ENCODE measurements around the gene XKRX. TPM values are rescaled to one million over a fixed set of nuclear protein-coding genes. Genes with fewer than 3 reads are reported as not detected.

XKRX gene
- polyA plus RNA-seq, 1 experiment = 0.36 TPM

DNA sequence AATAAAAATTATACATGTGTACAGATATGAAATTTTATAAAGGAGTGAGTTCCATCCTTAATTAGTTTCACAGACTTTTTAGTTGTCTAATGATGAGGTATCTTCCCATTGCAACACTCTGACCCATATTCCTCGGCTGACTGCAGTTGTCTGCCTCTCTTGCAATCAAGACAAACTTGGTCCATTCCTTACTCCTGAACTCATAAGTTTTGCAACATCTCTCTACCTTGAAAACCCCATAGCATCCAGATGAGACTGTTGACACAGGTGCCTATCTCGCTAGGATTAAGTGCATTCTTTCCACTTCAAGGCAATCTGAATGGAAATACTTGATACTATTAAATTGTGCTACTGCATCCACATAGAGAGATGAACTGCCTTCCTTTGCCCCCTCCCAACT is 2.3 kb downstream of the XKRX start:
- H3K27me3 ChIP-seq (ENCODE audit: control insufficient read depth, insufficient read depth, low read length) = no peaks in the 10 kb centered on the region
- H3K9me3 ChIP-seq (ENCODE audit: control insufficient read depth, insufficient read depth, low read length) = peaks cover 3% of the 10 kb centered on the region; the same call in 1 of the 2 replicates
- H3K27ac ChIP-seq (ENCODE audit: low read depth, low read length) = no peak overlapping the region
- CTCF ChIA-PET = no interaction called here
- H3K4me3 ChIP-seq (ENCODE audit: low read depth, low read length) = no peak overlapping the region
- DNase-seq (ENCODE audit: low read depth, low spot score) = no peak
- POLR2A ChIA-PET = no interaction called here
- TF ChIP-seq, protein P1, sequence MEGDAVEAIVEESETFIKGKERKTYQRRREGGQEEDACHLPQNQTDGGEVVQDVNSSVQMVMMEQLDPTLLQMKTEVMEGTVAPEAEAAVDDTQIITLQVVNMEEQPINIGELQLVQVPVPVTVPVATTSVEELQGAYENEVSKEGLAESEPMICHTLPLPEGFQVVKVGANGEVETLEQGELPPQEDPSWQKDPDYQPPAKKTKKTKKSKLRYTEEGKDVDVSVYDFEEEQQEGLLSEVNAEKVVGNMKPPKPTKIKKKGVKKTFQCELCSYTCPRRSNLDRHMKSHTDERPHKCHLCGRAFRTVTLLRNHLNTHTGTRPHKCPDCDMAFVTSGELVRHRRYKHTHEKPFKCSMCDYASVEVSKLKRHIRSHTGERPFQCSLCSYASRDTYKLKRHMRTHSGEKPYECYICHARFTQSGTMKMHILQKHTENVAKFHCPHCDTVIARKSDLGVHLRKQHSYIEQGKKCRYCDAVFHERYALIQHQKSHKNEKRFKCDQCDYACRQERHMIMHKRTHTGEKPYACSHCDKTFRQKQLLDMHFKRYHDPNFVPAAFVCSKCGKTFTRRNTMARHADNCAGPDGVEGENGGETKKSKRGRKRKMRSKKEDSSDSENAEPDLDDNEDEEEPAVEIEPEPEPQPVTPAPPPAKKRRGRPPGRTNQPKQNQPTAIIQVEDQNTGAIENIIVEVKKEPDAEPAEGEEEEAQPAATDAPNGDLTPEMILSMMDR (IDR thresholded peaks at IDR 0.05; ENCODE audit: low read depth, low read length) = no peak

DNA sequence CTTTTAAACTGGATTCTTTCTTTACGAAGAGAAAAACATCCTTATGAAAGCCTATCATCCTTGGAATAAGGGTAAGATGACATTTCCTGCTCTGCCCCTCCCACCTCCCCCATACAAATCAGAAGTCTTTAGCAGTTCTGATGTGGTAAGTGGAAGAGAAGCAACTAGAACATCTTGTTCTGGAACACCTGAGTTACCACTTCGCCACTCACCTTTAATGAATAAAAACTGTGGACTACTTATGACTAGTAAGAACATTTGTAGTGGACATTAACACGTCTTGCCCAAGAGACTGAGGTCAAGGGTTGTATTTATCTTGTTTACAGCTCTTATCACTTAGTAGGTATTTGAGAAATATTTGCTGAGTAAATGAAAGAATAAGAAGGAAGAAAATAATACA is 4.3 kb downstream of the XKRX start:
- DNase-seq (ENCODE audit: low read depth, low spot score) = no peak
- ChIA-PET CTCF (no interaction called here), POLR2A (no interaction called here)
- no peak overlapping the region for H3K4me3 ChIP-seq (ENCODE audit: low read depth, low read length)
- TF ChIP-seq, protein P1 (IDR thresholded peaks at IDR 0.05; ENCODE audit: low read depth, low read length) = no peak
- no peaks in the 10 kb centered on the region for H3K27me3 ChIP-seq (ENCODE audit: control insufficient read depth, insufficient read depth, low read length)
- no peaks in the 10 kb centered on the region for H3K9me3 ChIP-seq (ENCODE audit: control insufficient read depth, insufficient read depth, low read length)
- no peak overlapping the region for H3K27ac ChIP-seq (ENCODE audit: low read depth, low read length)

DNA sequence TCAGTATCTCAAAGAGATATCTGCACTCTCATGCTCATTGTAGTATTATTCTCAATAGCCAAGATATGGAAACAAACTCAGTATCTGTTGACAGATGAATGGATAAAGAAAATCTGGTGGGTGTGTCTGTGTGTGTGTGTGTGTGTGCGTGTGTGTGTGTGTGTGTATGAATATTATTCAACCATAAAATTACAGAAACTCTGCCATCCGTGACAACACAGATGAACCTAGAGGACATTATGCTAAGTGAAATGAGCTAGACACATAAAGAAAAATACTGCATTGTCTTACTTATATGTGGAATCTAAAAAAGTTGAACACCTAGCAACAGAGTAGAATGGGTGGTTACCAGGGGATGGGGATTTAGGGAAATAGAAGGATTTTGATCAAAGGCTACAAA is 13.2 kb downstream of the XKRX start:
- Histone ChIP-seq H3K4me3 (ENCODE audit: low read depth, low read length) (no peak overlapping the region), H3K9me3 (ENCODE audit: control insufficient read depth, insufficient read depth, low read length) (no peaks in the 10 kb centered on the region), H3K27me3 (ENCODE audit: control insufficient read depth, insufficient read depth, low read length) (no peaks in the 10 kb centered on the region), H3K27ac (ENCODE audit: low read depth, low read length) (no peak overlapping the region)
- TF ChIP-seq, protein P1 (IDR thresholded peaks at IDR 0.05; ENCODE audit: low read depth, low read length) = no peak
- ChIA-PET CTCF (no interaction called here), POLR2A (interaction anchor here (0.6 kb wide), 1 partner anchor 104 kb away, joined by 3 read pairs; no protein-coding TSS in a partner anchor)
- no peak for DNase-seq (ENCODE audit: low read depth, low spot score)

DNA sequence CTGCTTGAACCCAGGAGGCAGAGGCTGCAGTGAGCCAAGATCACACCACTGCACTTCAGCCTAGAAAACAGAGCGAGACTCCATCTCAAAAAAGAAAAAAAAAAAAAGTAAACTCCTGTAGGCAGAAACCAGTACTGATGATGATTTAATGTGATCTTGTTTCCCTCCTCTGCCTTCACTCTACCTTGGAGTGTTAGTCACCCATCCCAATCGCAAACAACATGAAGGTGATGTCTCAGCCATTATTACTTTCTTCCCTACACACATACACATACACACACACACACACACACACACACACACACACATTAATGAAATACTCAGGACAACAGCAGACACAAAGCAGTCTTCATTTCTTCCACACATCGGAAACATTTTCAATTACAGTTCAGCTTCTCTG is 15.6 kb downstream of the XKRX start:
- CTCF ChIA-PET = no interaction called here
- no peaks in the 10 kb centered on the region for H3K9me3 ChIP-seq (ENCODE audit: control insufficient read depth, insufficient read depth, low read length)
- POLR2A ChIA-PET = interaction anchor here (0.7 kb wide), 1 partner anchor 313 kb away, joined by 3 read pairs; no protein-coding TSS in a partner anchor
- H3K27ac ChIP-seq (ENCODE audit: low read depth, low read length) = no peak overlapping the region
- TF ChIP-seq, protein P1 (IDR thresholded peaks at IDR 0.05; ENCODE audit: low read depth, low read length) = no peak
- H3K4me3 ChIP-seq (ENCODE audit: low read depth, low read length) = no peak overlapping the region
- no peaks in the 10 kb centered on the region for H3K27me3 ChIP-seq (ENCODE audit: control insufficient read depth, insufficient read depth, low read length)
- no peak for DNase-seq (ENCODE audit: low read depth, low spot score)

DNA sequence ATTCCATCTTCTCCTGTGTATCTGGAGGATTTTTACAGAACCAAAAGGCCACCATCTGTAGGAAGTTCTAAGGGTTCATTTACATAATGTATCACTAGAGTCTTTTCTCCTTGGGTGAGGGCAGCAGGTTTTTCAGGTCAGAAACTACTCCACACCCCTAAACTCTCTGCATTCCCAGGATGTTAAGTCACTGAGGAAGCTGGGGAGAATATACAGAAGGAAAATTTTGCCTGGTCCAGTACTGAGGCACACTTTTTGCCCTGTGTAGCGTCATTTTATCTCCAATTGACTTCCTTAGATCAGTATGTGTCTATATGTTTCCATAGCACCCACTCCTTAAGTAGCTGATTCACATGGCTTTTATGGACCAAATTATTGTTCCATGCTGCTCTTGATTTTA is 17.0 kb downstream of the XKRX start:
- Histone ChIP-seq H3K27ac (ENCODE audit: low read depth, low read length) (no peak overlapping the region), H3K9me3 (ENCODE audit: control insufficient read depth, insufficient read depth, low read length) (no peaks in the 10 kb centered on the region), H3K27me3 (ENCODE audit: control insufficient read depth, insufficient read depth, low read length) (no peaks in the 10 kb centered on the region), H3K4me3 (ENCODE audit: low read depth, low read length) (no peak overlapping the region)
- no peak for DNase-seq (ENCODE audit: low read depth, low spot score)
- ChIA-PET CTCF (no interaction called here), POLR2A (no interaction called here)
- TF ChIP-seq, protein P1 (IDR thresholded peaks at IDR 0.05; ENCODE audit: low read depth, low read length) = no peak

All from AG04450 (cell line).